ENCODE measurements around the gene KRT33A. TPM values are rescaled to one million over a fixed set of nuclear protein-coding genes. Genes with fewer than 3 reads are reported as not detected.

Gene KRT33A
- total RNA-seq, 3 donors from 2014 or later (not counting 1 experiment from before 2014, with no cell fraction given) = not detected

DNA sequence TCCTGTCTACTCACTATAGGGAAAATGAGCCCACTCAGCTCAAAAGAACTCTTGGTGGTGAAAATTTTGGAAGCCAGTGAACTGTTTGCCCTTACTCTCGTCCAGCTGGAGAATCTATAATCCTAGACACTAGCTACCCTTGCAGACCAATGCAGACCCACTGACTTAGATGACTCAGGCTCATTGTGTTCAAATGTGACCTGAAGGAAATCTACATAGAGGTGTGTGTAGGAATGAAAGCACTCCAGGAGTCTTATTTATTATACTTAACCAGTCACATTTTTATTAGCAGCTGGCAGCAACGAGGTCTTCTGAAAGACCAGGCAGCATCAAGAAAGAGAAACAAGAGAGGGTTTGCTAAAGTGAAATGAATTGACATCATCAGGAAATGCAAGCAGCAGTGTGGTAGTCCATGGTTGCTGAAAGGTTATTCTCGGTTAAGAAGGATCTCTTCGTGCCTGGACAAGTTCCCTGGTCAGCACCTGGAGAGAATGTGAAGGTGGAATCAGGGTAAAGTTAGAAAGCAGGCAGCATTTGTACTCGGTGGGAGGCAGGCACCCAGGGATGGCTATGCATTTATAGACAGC lies 49.3 kb downstream of the KRT33A start:
- intact Hi-C loops (cut with micrococcal nuclease) = no loop called here
- no peak for ATAC-seq
- DNase-seq = no peak
- Histone ChIP-seq H3K4me1 (ENCODE audit: control insufficient read depth, insufficient read depth, low read length) (no peaks in the 10 kb centered on the region), H3K27me3 (ENCODE audit: control insufficient read depth, insufficient read depth, low read length) (no peaks in the 10 kb centered on the region), H3K4me3 (ENCODE audit: low read length) (no peak overlapping the region), H3K9me3 (ENCODE audit: control insufficient read depth, insufficient read depth, low read length) (no peaks in the 10 kb centered on the region), H3K27ac (ENCODE audit: low read length) (no peak overlapping the region), H3K36me3 (ENCODE audit: control insufficient read depth, insufficient read depth, low read length) (no peaks in the 10 kb centered on the region)
- Mint-ChIP-seq H3K4me3 (no peak overlapping the region), H3K4me1 (peaks cover 0 to 6% of the 10 kb centered on the region in 2 donors), H3K27ac (no peak overlapping the region), H3K36me3 (no peaks in the 10 kb centered on the region), H3K27me3 (ENCODE audit: low read depth in 2 of 2) (peaks cover 0 to 17% of the 10 kb centered on the region in 2 donors), H3K9me3 (no peaks in the 10 kb centered on the region)
- TF ChIP-seq, protein P1, sequence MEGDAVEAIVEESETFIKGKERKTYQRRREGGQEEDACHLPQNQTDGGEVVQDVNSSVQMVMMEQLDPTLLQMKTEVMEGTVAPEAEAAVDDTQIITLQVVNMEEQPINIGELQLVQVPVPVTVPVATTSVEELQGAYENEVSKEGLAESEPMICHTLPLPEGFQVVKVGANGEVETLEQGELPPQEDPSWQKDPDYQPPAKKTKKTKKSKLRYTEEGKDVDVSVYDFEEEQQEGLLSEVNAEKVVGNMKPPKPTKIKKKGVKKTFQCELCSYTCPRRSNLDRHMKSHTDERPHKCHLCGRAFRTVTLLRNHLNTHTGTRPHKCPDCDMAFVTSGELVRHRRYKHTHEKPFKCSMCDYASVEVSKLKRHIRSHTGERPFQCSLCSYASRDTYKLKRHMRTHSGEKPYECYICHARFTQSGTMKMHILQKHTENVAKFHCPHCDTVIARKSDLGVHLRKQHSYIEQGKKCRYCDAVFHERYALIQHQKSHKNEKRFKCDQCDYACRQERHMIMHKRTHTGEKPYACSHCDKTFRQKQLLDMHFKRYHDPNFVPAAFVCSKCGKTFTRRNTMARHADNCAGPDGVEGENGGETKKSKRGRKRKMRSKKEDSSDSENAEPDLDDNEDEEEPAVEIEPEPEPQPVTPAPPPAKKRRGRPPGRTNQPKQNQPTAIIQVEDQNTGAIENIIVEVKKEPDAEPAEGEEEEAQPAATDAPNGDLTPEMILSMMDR (IDR thresholded peaks at IDR 0.05) = no peak
- 70% methylated on average over 5 of the region's 5 CpGs for WGBS (ENCODE audit: insufficient coverage)

DNA sequence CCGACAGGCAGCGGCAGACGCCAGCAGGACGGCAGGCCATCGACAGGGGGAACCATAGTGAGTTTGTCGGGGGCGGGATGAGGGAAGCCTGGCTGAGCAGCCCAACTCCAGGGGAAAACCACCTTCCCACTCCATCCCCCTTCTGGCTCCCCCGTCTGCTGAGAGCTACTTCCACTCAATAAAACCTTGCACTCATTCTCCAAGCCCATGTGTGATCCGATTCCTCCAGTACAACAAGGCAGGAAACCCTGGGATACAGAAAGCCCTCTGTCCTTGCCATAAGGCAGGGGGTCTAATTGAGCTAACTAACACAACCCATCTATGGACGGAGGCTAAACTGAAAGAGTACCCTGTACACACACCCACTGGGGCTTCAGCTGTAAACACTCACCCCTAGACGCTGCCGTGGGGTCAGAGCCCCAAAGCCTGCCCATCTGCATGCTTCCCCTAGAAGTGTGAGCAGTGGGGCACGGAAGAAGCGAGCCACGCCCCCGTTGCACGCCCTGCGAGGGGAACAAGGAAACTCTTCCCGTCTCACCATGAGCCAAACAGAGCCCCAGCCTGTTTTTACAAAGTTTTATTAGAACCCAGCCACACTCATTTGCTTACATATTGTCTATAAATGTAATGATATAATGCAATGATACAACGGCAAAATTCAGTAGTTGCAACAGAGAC lies 52.0 kb downstream of the KRT33A start:
- H3K36me3 Mint-ChIP-seq = no peaks in the 10 kb centered on the region
- Histone ChIP-seq H3K27ac (ENCODE audit: low read length) (no peak overlapping the region), H3K4me3 (ENCODE audit: low read length) (no peak overlapping the region), H3K9me3 (ENCODE audit: control insufficient read depth, insufficient read depth, low read length) (no peaks in the 10 kb centered on the region), H3K27me3 (ENCODE audit: control insufficient read depth, insufficient read depth, low read length) (no peaks in the 10 kb centered on the region), H3K4me1 (ENCODE audit: control insufficient read depth, insufficient read depth, low read length) (no peaks in the 10 kb centered on the region), H3K36me3 (ENCODE audit: control insufficient read depth, insufficient read depth, low read length) (no peaks in the 10 kb centered on the region)
- H3K4me3 Mint-ChIP-seq = no peak overlapping the region
- intact Hi-C loops (cut with micrococcal nuclease) = no loop called here
- TF ChIP-seq, protein P1 (IDR thresholded peaks at IDR 0.05) = no peak
- DNase-seq (no peak), ATAC-seq (no peak)
- no peaks in the 10 kb centered on the region for H3K9me3 Mint-ChIP-seq
- 94% methylated on average over 18 of the region's 20 CpGs for WGBS (ENCODE audit: insufficient coverage)
- peaks cover 0 to 5% of the 10 kb centered on the region in 2 donors for H3K4me1 Mint-ChIP-seq
- peaks cover 7 to 16% of the 10 kb centered on the region in 2 donors for H3K27me3 Mint-ChIP-seq (ENCODE audit: low read depth in 2 of 2)
- H3K27ac Mint-ChIP-seq = no peak overlapping the region

DNA sequence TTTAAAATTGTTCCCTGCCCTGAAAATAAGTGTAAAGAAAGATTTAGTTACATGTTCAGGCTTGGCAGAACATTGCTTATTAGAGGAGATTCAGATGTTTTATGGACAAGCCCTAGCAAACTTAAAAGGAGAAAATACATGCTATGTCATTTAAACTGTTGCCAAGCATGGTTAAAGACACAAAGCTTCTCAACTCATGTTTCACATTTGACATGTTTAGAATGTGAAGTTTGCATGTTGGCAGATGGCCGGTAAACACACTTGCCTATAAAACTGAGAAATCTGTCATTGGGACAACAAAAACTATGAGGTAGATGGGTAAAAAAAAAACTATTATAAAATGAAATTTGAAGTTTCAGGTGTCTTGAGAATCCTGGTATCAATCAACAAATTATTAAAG lies 53.8 kb downstream of the KRT33A start:
- Histone ChIP-seq H3K27ac (ENCODE audit: low read length) (no peak overlapping the region), H3K9me3 (ENCODE audit: control insufficient read depth, insufficient read depth, low read length) (no peaks in the 10 kb centered on the region), H3K4me3 (ENCODE audit: low read length) (no peak overlapping the region), H3K4me1 (ENCODE audit: control insufficient read depth, insufficient read depth, low read length) (no peaks in the 10 kb centered on the region), H3K36me3 (ENCODE audit: control insufficient read depth, insufficient read depth, low read length) (no peaks in the 10 kb centered on the region), H3K27me3 (ENCODE audit: control insufficient read depth, insufficient read depth, low read length) (no peaks in the 10 kb centered on the region)
- Mint-ChIP-seq H3K36me3 (no peaks in the 10 kb centered on the region), H3K4me3 (no peak overlapping the region), H3K27ac (no peak overlapping the region), H3K27me3 (ENCODE audit: low read depth in 2 of 2) (peaks cover 20 to 21% of the 10 kb centered on the region in 2 donors), H3K9me3 (no peaks in the 10 kb centered on the region), H3K4me1 (peaks cover 0 to 5% of the 10 kb centered on the region in 2 donors)
- TF ChIP-seq, protein P1 (IDR thresholded peaks at IDR 0.05) = no peak
- no peak for DNase-seq
- 86% methylated on average over 1 of the region's 1 CpG for WGBS (ENCODE audit: insufficient coverage)
- ATAC-seq = no peak
- intact Hi-C loops (cut with micrococcal nuclease) = no loop called here

Other genes starting within 250 kb of the KRT33A start
- gene KRTAP4-16, start 248.6 kb downstream of the KRT33A start, total RNA-seq = not detected
- gene KRTAP4-9, start 245.4 kb downstream of the KRT33A start, total RNA-seq = not detected
- not detected for gene KRTAP4-11, start 232.5 kb downstream of the KRT33A start, total RNA-seq
- not detected for gene KRTAP4-12, start 226.6 kb downstream of the KRT33A start, total RNA-seq
- gene KRTAP4-6, start 210.3 kb downstream of the KRT33A start, total RNA-seq = not detected
- gene KRTAP4-5, start 201.0 kb downstream of the KRT33A start, total RNA-seq = not detected
- not detected for gene KRTAP4-4, start 190.1 kb downstream of the KRT33A start, total RNA-seq
- not detected for gene KRTAP4-3, start 182.6 kb downstream of the KRT33A start, total RNA-seq
- gene KRTAP4-2, start 172.6 kb downstream of the KRT33A start, total RNA-seq = not detected
- not detected for gene KRTAP4-1, start 165.9 kb downstream of the KRT33A start, total RNA-seq
- not detected for gene KRTAP9-1, start 160.9 kb downstream of the KRT33A start, total RNA-seq
- not detected for gene KRTAP9-2, start 124.2 kb downstream of the KRT33A start, total RNA-seq
- not detected for gene KRTAP9-3, start 118.4 kb downstream of the KRT33A start, total RNA-seq
- gene KRTAP9-8, start 112.8 kb downstream of the KRT33A start, total RNA-seq = not detected
- gene KRTAP9-4, start 101.1 kb downstream of the KRT33A start, total RNA-seq = not detected
- gene KRTAP9-9, start 95.4 kb downstream of the KRT33A start, total RNA-seq = not detected
- gene KRTAP9-6, start 85.5 kb downstream of the KRT33A start, total RNA-seq = not detected
- not detected for gene KRTAP9-7, start 75.1 kb downstream of the KRT33A start, total RNA-seq
- gene KRTAP29-1, start 48.0 kb downstream of the KRT33A start, total RNA-seq = not detected
- gene KRTAP16-1, start 41.5 kb downstream of the KRT33A start, total RNA-seq = under 1 TPM; 0.16 to 0.23 (median 0.23) TPM
- not detected for gene KRTAP17-1, start 35.1 kb downstream of the KRT33A start, total RNA-seq
- gene KRT33B, start 19.0 kb upstream of the KRT33A start, total RNA-seq = not detected
- gene KRT34, start 31.5 kb upstream of the KRT33A start, total RNA-seq = not detected
- gene KRT31, start 46.8 kb upstream of the KRT33A start, total RNA-seq = not detected
- not detected for gene KRT37, start 73.8 kb upstream of the KRT33A start, total RNA-seq
- not detected for gene KRT38, start 90.2 kb upstream of the KRT33A start, total RNA-seq
- not detected for gene KRT32, start 116.6 kb upstream of the KRT33A start, total RNA-seq
- not detected for gene KRT35, start 130.3 kb upstream of the KRT33A start, total RNA-seq
- gene KRT36, start 139.1 kb upstream of the KRT33A start, total RNA-seq = not detected
- not detected for gene KRT13, start 154.8 kb upstream of the KRT33A start, total RNA-seq
- not detected for gene KRT15, start 168.1 kb upstream of the KRT33A start, total RNA-seq
- gene KRT19, start 177.5 kb upstream of the KRT33A start, total RNA-seq = not detected
- not detected for gene KRT9, start 221.2 kb upstream of the KRT33A start, total RNA-seq
- not detected for gene KRT14, start 236.1 kb upstream of the KRT33A start, total RNA-seq

All from natural killer cell (primary cell).